Upper lobe of left lung (tissue), 6 donors: ENCODE measurements around the gene SPIN1. TPM values are rescaled to one million over a fixed set of nuclear protein-coding genes. Genes with fewer than 3 reads are reported as not detected.

Source experiments
- ATAC-seq, 2 donors: fragments of 200-7000 bp; cut with Tn5 transposase; one replicate each; pipeline ENCODE4 v1.9.1; 2022; ENCODE audit warnings: mild to moderate bottlenecking in 2 of 2, moderate library complexity in 2 of 2; ENCODE audit not compliant: low FRiP score in 2 of 2
- DNase-seq, 2 donors: peaks; one replicate each; pipeline ENCODE4 v3.0.0-alpha.2; 2019 to 2020
- H3K27ac ChIP-seq, 4 donors: fragments of 200-600 bp; sonication (generic); one replicate each; pipeline ENCODE4 v1.5.1; 2016 to 2019
- H3K27me3 ChIP-seq, 4 donors: fragments of 200-600 bp; sonication (generic); one replicate each; pipeline ENCODE4 v1.5.1; 2017 to 2019
- H3K36me3 ChIP-seq, 4 donors: fragments of 200-600 bp; sonication (generic); one replicate each; pipeline ENCODE4 v1.5.1; 2016 to 2019
- H3K4me1 ChIP-seq, 4 donors: fragments of 200-600 bp; sonication (generic); one replicate each; pipeline ENCODE4 v1.5.1; 2018 to 2019
- H3K4me3 ChIP-seq, 4 donors: fragments of 200-600 bp; sonication (generic); one replicate each; pipeline ENCODE4 v1.5.1; 2017 to 2019; ENCODE audit warnings: mild to moderate bottlenecking in 2 of 4, moderate library complexity in 1 of 4
- H3K9me3 ChIP-seq, 4 donors: fragments of 200-600 bp; sonication (generic); one replicate each; pipeline ENCODE4 v1.5.1; 2018 to 2019
- EP300 ChIP-seq, 4 donors: sonication (generic); formaldehyde crosslinking; IDR thresholded peaks; one replicate each; pipeline ENCODE4 v1.5.1; 2017; ENCODE audit warnings: antibody characterized with exemption in 4 of 4, control low read depth in 2 of 4
- POLR2A ChIP-seq, 4 donors: fragments of 450-650 bp; IDR thresholded peaks; one replicate each; pipeline ENCODE4 v1.5.1; 2016 to 2017; ENCODE audit warnings: antibody characterized with exemption in 4 of 4, mild to moderate bottlenecking in 2 of 4
- POLR2AphosphoS5 ChIP-seq, 2 donors: sonication (generic); formaldehyde crosslinking; IDR thresholded peaks; one replicate each; pipeline ENCODE4 v1.5.1; 2017; ENCODE audit warnings: antibody characterized with exemption in 2 of 2
- WGBS, 2 donors: methylation state at CpG; one replicate each; pipeline ENCODE4 v1.1.5; 2017 to 2018; 5-methylcytosine and 5-hydroxymethylcytosine counted together
- total RNA-seq, 6 donors: library from RNA; depleted of rRNA in 4 of 6; stranded (reverse); fragments of >200 nt in 4 of 6; gene quantifications; one replicate each; pipeline versions ENCODE4 v1.1.0 to v1.2.1, GENCODE V29; 2016 to 2021
- TF ChIP-seq, protein P1 (sequence below), 6 experiments: fragments of 450-650 bp in 4 of 6; fragments of 200-600 bp in 2 of 6; sonication (generic) in 2 of 6; IDR thresholded peaks; one replicate each; pipeline ENCODE4 v1.5.1; 2016 to 2019; ENCODE audit warnings: antibody characterized with exemption in 6 of 6
- donor health status: DM: no; HTN: no; CAD: no; lungs with moderate emphysema.
- donor health status: DM: no; HTN: yes; CAD: no; lungs with severe emphysema.

SPIN1 gene
- total RNA-seq, 6 donors from 2014 or later = 29.3 to 66.4 (median 59.9) TPM

- Histone ChIP-seq H3K4me3 (no peak overlapping the region), H3K27ac (no peak overlapping the region), H3K4me1 (no peaks in the 10 kb centered on the region), H3K27me3 (no peaks in the 10 kb centered on the region), H3K36me3 (peaks cover 0 to 29% (median 12%) of the 10 kb centered on the region in 4 donors), H3K9me3 (no peaks in the 10 kb centered on the region)
- ATAC-seq (no peak), DNase-seq (no peak)
- WGBS, 2 donors = 82 to 86% methylated on average over 11 of the region's 11 CpGs
- TF ChIP-seq, protein P1, sequence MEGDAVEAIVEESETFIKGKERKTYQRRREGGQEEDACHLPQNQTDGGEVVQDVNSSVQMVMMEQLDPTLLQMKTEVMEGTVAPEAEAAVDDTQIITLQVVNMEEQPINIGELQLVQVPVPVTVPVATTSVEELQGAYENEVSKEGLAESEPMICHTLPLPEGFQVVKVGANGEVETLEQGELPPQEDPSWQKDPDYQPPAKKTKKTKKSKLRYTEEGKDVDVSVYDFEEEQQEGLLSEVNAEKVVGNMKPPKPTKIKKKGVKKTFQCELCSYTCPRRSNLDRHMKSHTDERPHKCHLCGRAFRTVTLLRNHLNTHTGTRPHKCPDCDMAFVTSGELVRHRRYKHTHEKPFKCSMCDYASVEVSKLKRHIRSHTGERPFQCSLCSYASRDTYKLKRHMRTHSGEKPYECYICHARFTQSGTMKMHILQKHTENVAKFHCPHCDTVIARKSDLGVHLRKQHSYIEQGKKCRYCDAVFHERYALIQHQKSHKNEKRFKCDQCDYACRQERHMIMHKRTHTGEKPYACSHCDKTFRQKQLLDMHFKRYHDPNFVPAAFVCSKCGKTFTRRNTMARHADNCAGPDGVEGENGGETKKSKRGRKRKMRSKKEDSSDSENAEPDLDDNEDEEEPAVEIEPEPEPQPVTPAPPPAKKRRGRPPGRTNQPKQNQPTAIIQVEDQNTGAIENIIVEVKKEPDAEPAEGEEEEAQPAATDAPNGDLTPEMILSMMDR (IDR thresholded peaks at IDR 0.05) = no peak
These were observed 88.4 kb downstream of the SPIN1 start for GRCh38 chr9:88476491-88477271.

DNA sequence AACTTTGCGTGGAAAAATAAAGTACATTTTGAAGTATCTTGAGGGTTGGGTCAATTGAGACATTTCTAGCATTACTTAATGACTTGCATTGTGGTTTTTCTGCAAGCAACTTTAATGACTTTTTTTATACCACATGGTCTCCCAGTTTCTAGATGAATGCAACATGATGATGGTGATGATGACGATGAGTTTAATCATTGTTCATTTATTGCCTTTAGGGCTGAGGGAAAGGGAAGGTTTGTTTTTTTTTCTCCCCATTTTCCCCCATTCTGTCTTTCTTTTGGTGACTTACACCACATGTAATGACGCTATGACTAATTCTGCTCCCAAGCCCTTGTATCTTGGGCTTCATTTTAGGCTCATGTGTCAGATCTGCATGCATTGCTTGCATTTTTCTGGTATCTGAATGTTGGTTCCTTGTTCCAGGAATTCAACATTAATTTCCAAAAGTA is 89.1 kb downstream of the SPIN1 start:
- ATAC-seq (no peak), DNase-seq (no peak)
- TF ChIP-seq POLR2A (IDR thresholded peaks at IDR 0.05) (no peak), EP300 (IDR thresholded peaks at IDR 0.05) (no peak), POLR2AphosphoS5 (IDR thresholded peaks at IDR 0.05) (no peak)
- TF ChIP-seq, protein P1 (IDR thresholded peaks at IDR 0.05) = no peak
- Histone ChIP-seq H3K4me3 (no peak overlapping the region), H3K27me3 (no peaks in the 10 kb centered on the region), H3K36me3 (peaks cover 0 to 25% (median 11%) of the 10 kb centered on the region in 4 donors), H3K27ac (no peak overlapping the region), H3K4me1 (no peaks in the 10 kb centered on the region), H3K9me3 (no peaks in the 10 kb centered on the region)
- WGBS, 2 donors = 86 to 92% methylated on average over 3 of the region's 3 CpGs

GRCh38 chr9:88478246-88478645 is 90.0 kb downstream of the SPIN1 start:
- DNase-seq (no peak), ATAC-seq (no peak)
- Histone ChIP-seq H3K27ac (no peak overlapping the region), H3K27me3 (no peaks in the 10 kb centered on the region), H3K9me3 (no peaks in the 10 kb centered on the region), H3K36me3 (peaks cover 0 to 16% (median 8%) of the 10 kb centered on the region in 4 donors), H3K4me1 (no peaks in the 10 kb centered on the region), H3K4me3 (no peak overlapping the region)
- TF ChIP-seq, protein P1 (IDR thresholded peaks at IDR 0.05) = no peak
- TF ChIP-seq POLR2A (IDR thresholded peaks at IDR 0.05) (no peak), EP300 (IDR thresholded peaks at IDR 0.05) (no peak), POLR2AphosphoS5 (IDR thresholded peaks at IDR 0.05) (no peak)
- WGBS, 2 donors = 96% methylated on average over 3 of the region's 3 CpGs

GRCh38 chr9:88481933-88482332 is 93.7 kb downstream of the SPIN1 start:
- Histone ChIP-seq H3K27ac (no peak overlapping the region), H3K36me3 (peaks cover 0 to 6% (median 3%) of the 10 kb centered on the region in 4 donors), H3K4me3 (no peak overlapping the region), H3K9me3 (no peaks in the 10 kb centered on the region), H3K4me1 (no peaks in the 10 kb centered on the region), H3K27me3 (no peaks in the 10 kb centered on the region)
- WGBS, 2 donors = 90% methylated on average over 4 of the region's 4 CpGs
- no peak for ATAC-seq
- no peak for DNase-seq
- TF ChIP-seq POLR2A (IDR thresholded peaks at IDR 0.05) = no peak
- no peak for TF ChIP-seq POLR2AphosphoS5 (IDR thresholded peaks at IDR 0.05)

- H3K36me3 ChIP-seq = peaks cover 0 to 6% (median 3%) of the 10 kb centered on the region in 4 donors
- no peaks in the 10 kb centered on the region for H3K27me3 ChIP-seq
- TF ChIP-seq POLR2AphosphoS5 (IDR thresholded peaks at IDR 0.05) = no peak
- TF ChIP-seq, protein P1 (IDR thresholded peaks at IDR 0.05) = no peak
- no peak for TF ChIP-seq EP300 (IDR thresholded peaks at IDR 0.05)
- TF ChIP-seq POLR2A (IDR thresholded peaks at IDR 0.05) = no peak
- ATAC-seq = no peak
- 87 to 100% methylated on average over 1 to 4 of the region's 4 CpGs for WGBS, 2 donors
- no peaks in the 10 kb centered on the region for H3K9me3 ChIP-seq
- no peak overlapping the region for H3K4me3 ChIP-seq
- no peak for DNase-seq
- H3K27ac ChIP-seq = no peak overlapping the region
- H3K4me1 ChIP-seq = no peaks in the 10 kb centered on the region
These were observed 99.9 kb downstream of the SPIN1 start for GRCh38 chr9:88488166-88488565.
